SKM-1 (cell line): ENCODE data around the gene ETV6.
"Not testable (repeated sequence)": the region's sequence is repeated elsewhere in the genome, so short reads cannot be mapped to it uniquely, and the experiment has no call there.

ENCODE experiments used
- DNase-seq: peaks from one replicate; lab custom pipeline; 2025; ENCODE audit not compliant: unreplicated experiment; lab: John Stamatoyannopoulos, UW

ETV6 gene

DNA sequence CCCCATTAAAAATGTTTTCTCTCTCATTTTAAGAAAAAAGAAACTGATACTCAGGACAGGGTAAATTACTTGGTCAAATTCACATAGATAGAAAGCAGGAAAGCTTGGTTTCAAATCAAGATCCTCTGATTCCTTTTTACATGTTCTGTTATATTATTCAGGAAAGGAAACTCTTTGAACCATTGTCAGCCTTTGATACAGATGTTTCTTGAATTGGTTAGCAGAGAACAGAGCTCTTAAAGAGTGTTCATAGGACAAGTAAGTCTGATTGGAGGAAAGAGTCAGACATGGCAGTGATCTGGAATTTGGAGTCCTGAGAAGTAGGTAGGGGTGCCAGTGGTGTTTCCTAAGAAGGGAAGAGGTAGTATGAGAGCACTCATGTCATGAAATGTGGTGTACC, 256.1 kb downstream of the ETV6 start:
- no peak for DNase-seq

DNA sequence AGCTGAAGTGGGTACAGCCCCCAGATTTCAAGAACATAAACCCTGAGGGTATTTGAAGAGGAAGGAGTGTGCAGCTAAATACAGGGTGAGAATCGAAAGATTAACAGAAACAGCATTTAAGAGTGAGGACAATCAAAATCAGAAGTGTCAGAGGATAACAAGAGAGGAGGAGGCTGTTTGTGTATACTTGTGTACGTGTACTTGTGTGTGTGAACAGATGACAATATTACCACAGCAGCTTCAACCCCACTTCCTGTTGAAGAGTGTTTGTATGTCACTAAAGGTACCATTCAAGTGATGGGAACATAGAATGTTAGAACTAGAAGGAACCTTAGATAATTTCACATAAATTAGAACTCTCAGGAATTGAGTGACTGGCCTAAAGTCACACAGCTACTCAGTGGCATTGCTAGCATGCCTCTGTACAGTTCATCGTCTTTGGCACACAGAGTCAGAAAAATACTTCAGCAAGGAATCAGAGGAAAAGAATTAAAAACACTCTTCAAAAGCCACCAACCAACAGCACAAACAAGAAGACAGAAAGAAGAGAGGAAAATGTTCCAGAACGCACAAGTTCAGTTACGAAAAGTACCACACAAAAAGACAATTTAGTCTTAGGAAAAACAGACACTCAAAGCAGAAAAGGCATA, 256.9 kb downstream of the ETV6 start:
- no peak for DNase-seq

DNA sequence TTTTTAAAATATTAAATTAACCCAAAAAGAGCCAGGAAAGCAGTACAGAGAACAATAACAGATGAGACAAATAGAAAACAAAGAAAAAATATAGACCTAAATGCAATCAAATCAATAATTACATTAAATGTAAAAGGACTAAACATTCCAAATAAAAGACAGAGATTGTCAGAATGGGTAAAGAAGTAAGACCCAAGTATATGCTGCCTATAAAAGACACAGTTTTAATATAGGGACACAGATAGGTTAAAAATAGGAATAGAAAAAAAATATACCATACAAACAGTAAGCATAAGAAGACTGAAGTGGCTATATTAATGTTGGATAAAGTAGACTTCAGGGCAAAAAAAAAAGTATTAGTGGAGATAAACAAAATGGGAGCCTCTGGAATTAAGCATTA, 258.2 kb downstream of the ETV6 start:
- DNase-seq: no peak

DNA sequence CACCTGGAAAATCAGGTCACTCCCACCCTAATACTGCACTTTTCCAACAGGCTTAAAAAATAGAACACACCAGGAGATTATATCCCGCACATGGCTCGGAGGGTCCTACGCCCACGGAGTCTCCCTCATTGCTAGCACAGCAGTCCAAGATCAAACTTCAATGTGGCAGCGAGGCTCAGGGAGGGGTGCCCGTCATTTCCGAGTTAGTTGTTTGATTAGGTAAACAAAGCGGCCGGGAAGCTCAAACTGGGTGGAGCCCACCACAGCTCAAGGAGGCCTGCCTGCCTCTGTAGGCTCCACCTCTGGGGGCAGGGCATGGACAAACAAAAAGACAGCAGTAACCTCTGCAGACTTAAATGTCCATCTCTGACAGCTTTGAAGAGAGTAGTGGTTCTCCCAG, 259.9 kb downstream of the ETV6 start:
- not testable (repeated sequence) for DNase-seq

DNA sequence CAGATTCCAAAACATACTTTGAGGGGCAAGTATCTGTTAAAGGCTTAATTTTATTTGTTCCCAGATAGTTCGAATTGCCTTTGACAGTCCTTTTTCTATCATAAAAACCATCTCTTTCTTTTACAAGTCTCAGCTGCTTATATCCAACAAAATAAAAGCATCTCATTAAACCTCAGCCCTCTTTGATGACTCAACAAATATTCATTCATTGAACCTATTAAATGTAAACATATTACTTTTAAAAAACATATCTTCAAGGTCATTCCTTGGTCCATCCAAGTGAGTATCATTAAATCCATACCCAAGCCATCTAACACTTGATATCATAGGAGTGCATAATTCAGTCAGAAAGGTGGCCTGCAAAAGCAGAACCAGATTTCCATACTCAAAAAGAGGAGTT, 266.6 kb downstream of the ETV6 start:
- no peak for DNase-seq

DNA sequence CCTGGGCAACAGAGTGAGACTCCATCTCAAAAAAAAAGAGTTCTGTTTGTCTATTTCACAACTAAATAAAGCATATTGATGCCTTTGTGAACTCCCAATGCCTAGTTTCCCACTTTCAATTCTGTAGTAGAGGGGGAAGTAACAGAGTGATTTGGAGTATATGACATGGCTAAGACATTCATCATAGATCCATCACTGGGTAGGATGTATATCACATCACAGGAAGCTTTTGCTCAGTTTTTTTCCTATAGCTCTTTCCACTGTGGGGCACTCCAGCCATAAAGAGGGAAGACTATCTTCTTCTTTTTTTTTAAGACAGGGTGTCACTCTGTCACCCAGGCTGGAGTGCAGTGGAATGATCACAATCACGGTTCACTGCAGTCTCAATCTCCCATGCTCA, 267.3 kb downstream of the ETV6 start:
- no peak for DNase-seq

DNA sequence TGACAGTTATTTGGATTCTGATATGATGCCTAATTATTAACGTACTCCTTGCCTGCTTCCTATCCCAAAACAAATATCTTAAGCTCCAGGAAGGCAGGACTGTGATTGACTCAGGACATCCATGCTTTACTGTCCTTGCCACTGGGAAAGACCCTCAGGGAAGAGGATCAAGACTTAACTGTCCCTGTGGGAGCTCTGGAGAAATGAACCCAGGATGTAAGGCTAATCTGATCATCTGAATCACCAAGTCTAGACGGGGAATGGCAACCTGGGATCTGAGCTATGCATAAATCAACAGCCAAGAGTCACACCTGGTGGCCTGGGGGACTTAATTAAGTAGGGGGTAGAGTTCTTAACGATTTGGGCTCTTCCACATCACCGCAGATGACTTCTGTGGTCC, 268.0 kb downstream of the ETV6 start:
- DNase-seq: no peak

DNA sequence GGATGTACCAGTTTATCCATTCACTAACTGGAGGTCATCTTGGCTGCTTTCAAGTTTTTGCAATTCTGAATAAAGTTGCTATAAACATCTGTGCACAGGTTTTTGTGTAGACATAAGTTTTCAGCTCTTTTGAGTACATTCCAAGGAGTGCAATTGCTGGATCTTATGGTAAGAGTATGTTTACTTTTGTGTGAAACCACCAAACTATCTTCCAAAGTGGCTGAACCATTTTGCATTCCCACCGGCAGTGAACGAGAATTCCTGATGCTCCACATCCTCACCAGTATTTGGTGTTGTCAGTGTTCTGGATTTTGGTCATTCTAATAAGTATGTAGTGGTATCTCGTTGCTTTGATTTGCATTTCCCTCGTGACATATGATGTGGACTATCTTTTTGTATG, 270.8 kb downstream of the ETV6 start:
- DNase-seq: no peak

DNA sequence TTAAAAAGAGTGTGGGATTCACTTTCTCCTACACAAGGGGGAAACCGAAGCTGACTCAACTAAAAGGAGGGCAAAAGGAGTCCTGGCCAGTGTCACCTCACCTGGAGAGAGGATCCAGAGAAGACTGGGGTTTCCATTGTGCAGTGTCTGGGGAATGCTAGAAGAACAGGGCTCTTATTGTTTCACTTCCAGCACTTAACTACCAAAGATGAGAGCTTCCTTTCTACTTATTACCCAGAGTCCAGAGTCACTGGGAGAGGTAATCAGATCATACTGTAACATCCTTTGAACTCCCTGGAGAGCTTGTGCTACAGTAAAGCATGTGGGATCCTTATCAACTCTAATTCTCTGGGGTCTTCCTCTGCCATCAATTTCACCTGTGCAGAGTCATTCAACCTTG, 272.9 kb downstream of the ETV6 start:
- DNase-seq: no peak

DNA sequence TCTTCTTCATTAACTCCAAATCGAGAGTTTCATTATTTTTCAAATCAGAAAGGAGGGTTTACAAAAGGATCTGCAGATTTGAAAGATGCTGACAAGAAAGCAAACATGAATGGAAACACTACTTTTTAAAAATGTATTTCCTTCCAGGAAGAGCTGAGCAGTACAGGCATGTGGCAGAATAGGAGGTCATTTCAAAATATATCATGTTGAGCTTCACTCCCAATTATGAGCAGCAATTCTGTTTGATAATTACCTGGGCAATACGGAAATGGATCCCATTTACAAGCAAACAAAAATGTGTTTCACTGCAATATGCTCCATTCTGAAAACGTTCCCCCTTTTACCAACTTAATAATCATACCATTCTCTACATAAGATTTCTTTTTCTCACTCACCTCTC, 273.6 kb downstream of the ETV6 start:
- no peak for DNase-seq

DNA sequence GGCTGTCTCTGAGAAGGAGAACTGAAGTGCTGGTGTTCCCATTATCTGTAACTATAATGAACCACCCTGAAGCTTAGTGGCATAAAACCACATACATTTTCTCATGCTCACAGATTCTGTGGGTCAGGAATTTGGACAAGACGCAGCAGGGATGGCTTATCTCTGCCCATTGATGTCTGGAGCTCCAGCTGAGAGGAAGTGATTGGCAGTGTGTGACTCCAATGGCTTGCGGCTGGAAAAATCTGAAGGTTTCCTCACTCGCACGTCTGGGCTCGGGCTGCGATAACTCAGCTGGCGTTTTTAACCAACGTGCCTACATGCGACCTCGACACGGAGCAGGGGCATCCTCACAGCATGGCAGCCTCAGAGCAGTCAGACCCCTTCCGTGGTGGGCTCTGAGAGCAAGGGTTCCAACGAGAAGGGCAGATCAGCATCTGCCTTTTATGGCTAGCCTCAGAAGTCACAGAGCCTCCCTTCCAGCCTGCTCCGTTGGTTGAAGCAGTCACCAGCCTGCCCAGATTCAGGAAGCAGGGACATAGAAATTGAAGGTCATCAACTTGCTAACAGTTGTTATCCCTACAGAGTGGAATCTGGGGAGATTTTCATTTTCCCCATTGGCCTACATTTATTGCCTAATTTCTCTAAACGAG, 277.9 kb downstream of the ETV6 start:
- DNase-seq: no peak

DNA sequence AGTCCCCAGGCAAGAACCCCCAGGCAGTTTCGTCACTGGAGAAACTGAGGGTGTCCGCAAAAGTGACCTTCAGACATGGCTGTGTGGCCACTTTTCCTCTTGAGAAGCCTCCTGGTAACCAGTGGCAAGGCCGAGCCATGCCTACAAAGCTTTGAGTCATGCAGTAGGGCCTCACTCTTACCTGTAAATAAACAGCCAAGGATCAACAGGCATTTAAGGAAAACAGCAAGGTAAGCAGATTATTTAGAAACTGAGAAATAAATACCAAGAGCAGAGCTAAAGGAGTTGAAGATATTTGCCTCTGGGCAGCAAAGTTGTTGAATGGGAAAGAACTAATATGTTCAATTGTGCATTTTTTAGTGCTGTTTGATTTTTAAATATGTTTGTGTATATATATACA, 280.2 kb downstream of the ETV6 start:
- DNase-seq: no peak

DNA sequence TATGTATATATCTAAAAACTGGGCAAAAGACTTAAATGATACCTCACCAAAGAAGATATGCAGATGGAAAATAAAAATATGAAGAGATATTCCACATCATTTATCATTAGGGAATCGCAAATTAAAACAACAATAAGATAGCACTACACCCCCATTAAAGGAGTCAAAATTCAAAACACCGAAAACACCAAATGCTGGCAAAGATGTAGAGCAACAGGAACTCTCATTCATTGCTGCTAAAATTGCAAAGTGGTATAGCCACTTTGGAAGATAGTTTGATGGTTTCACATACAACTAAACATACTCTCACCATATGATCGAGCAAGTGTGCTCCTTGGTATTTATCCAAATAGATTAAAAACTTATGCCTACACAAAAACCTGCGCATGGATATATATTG, 289.7 kb downstream of the ETV6 start:
- DNase-seq: no peak

DNA sequence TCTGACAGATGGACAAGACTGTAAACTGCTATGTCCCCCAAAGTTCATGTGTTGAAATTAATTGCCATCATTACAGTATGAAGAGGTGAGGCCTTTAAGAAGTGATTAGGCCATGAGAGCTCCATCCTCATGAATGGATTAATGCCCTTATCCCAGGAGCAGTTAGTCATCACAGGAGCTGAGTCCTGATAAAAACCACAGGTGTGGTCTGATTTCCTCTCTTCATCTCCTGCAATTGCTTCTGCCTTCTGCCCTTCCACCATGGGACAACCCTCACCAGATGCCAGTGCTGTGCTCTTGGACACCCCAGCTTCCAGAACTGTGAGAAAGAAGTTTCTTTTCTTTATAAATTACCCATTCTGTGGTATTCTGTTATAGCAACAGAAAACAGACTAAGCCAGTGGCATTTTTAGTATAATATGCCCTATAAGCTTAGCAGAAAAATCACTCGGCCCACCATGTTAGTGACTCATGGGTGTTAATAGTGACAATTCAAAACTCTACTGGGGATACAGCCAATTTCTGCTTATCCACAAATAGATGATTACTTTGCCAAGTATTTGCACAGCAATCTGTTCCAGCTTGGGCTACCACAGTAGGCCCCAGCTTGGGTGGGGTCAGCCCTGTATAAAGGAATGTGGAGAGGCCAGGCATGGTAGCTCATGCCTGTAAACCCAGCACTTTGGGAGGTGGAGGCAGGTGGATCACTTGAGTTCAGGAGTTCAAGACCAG, 292.3 kb downstream of the ETV6 start:
- DNase-seq: no peak

DNA sequence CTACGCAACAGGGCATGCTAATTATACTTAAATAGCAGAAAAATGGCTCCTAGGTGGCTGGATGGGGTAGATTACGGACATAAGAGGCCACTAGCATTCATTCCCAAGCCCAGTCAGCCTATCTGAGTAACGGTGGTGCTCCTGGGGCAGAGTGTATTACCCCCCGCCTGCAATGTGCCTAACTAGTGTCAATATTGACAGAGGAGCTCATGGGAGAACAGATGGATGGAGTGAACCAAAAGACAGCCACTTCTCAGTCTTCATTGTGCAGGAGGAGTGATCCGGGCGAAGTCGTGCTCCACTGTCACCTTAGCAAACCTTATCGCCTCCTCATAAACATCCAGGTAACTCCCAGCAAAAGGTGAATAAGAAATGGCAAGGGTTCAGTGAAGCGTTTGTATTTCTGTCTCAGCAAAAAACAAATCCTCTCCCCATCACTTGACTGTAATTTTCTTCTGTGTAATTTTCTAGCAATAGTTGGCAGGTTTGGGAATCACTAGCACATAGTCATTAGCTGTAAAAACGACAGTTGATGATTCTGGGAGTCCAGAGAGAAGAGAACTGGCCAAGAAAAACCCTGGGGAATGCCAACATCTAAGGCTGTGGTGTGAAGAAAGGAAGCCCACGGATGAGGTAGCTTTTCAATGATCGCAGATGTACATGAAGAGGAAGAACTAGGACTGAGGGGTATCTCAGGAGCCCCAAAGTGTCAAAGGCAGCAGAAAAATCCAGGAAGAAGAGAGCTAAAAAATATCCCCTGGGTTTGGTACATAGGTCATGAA, 294.6 kb downstream of the ETV6 start:
- DNase-seq: no peak
